HEK293T (cell line): ENCODE measurements around the gene CTNNA2.

ENCODE experiments used
- BHLHE40 ChIP-seq: fragments of 450-650 bp; IDR thresholded peaks from 2 replicates; pipeline ENCODE4 v1.6.1; 2016; ENCODE audit warnings: mild to moderate bottlenecking, moderate library complexity, borderline replicate concordance
- ELF4 ChIP-seq: fragments of 450-650 bp; IDR thresholded peaks from 2 replicates; pipeline ENCODE4 v1.6.1; 2017; ENCODE audit warnings: antibody characterized with exemption
- FOXA1 ChIP-seq: fragments of 450-650 bp; IDR thresholded peaks from 2 replicates; pipeline ENCODE4 v1.6.1; 2016; ENCODE audit warnings: mild to moderate bottlenecking
- FOXK2 ChIP-seq: fragments of 450-650 bp; IDR thresholded peaks from 2 replicates; pipeline ENCODE4 v1.6.1; 2016; ENCODE audit warnings: mild to moderate bottlenecking
- FOXM1 ChIP-seq: fragments of 450-650 bp; IDR thresholded peaks from 2 replicates; pipeline ENCODE4 v1.6.1; 2017; ENCODE audit warnings: mild to moderate bottlenecking, borderline replicate concordance
- L3MBTL2 ChIP-seq: fragments of 450-650 bp; conservative IDR thresholded peaks from 2 replicates; pipeline ENCODE4 v1.6.1; 2016; ENCODE audit warnings: mild to moderate bottlenecking
- LEF1 ChIP-seq: fragments of 450-650 bp; IDR thresholded peaks from 2 replicates; pipeline ENCODE4 v1.6.1; 2017; ENCODE audit warnings: mild to moderate bottlenecking, borderline replicate concordance
- PKNOX1 ChIP-seq: fragments of 450-650 bp; IDR thresholded peaks from 2 replicates; pipeline ENCODE4 v1.6.1; 2016
- SUZ12 ChIP-seq: fragments of 450-650 bp; IDR thresholded peaks from 2 replicates; pipeline ENCODE4 v1.6.1; 2016; ENCODE audit warnings: mild to moderate bottlenecking
- ZNF384 ChIP-seq: fragments of 450-650 bp; IDR thresholded peaks from 2 replicates; pipeline ENCODE4 v1.6.1; 2016

DNA sequence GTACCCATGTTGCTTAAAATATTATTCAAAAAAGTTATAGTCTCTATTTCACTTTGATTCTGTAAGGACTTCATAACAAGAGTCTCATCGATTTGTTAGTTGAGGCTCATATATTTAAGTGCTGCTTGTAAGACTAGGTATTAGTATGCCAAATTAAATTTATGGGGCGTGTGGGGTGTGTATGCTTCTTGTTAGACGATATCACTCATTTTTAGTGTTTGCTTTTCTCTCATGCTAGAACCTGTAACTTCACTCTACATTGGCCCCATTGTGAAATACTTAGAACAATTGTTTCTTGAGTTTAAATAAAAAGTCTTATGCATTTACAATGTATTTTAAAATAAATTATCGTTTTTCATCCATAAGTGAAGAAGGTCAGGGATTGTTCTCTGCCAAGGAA is 63.6 kb downstream of the CTNNA2 start:
- TF ChIP-seq FOXA1, result no peak
- TF ChIP-seq PKNOX1, result no peak
- TF ChIP-seq BHLHE40, result no peak
- no peak for TF ChIP-seq SUZ12
- no peak for TF ChIP-seq FOXM1
- TF ChIP-seq L3MBTL2, result no peak
- TF ChIP-seq ELF4, result no peak
- no peak for TF ChIP-seq ZNF384
- TF ChIP-seq LEF1, result no peak
- TF ChIP-seq FOXK2, result no peak
